ENCODE results near the gene ZNF687.
"Not testable (repeated sequence)": the region's sequence is repeated elsewhere in the genome, so short reads cannot be mapped to it uniquely, and the experiment has no call there.

The ZNF687 gene

GRCh38 chr1:151259351-151259750 is 22.7 kb upstream of the ZNF687 start:
- peaks cover 28% of the 10 kb centered on the region for H3K36me3 Mint-ChIP-seq (ENCODE audit: low read depth)
- no peak overlapping the region for H3K4me3 Mint-ChIP-seq
- no peak for TF ChIP-seq CTCF (IDR thresholded peaks at IDR 0.05)
- DNase-seq = no peak
- peaks cover 17% of the 10 kb centered on the region for H3K4me1 Mint-ChIP-seq
- no peak overlapping the region for H3K27ac Mint-ChIP-seq
- peaks cover 3% of the 10 kb centered on the region for H3K27me3 Mint-ChIP-seq (ENCODE audit: low read depth, poor library complexity)
- peaks cover 3% of the 10 kb centered on the region for H3K9me3 Mint-ChIP-seq

GRCh38 chr1:151265446-151266236 is 16.5 kb upstream of the ZNF687 start:
- Mint-ChIP-seq H3K27ac (peak overlapping the region; percentile 32), H3K27me3 (ENCODE audit: low read depth, poor library complexity) (peaks cover 3% of the 10 kb centered on the region), H3K36me3 (ENCODE audit: low read depth) (peaks cover 64% of the 10 kb centered on the region), H3K4me1 (no peaks in the 10 kb centered on the region), H3K9me3 (no peaks in the 10 kb centered on the region), H3K4me3 (no peak overlapping the region)
- TF ChIP-seq CTCF (IDR thresholded peaks at IDR 0.05) = no peak
- DNase-seq = no peak

- H3K27ac Mint-ChIP-seq = no peak overlapping the region
- H3K4me3 Mint-ChIP-seq = no peak overlapping the region
- TF ChIP-seq CTCF (IDR thresholded peaks at IDR 0.05) = no peak
- H3K36me3 Mint-ChIP-seq (ENCODE audit: low read depth) = peaks cover 66% of the 10 kb centered on the region
- H3K27me3 Mint-ChIP-seq (ENCODE audit: low read depth, poor library complexity) = peaks cover 3% of the 10 kb centered on the region
- no peaks in the 10 kb centered on the region for H3K9me3 Mint-ChIP-seq
- H3K4me1 Mint-ChIP-seq = no peaks in the 10 kb centered on the region
- DNase-seq = no peak
Observed at GRCh38 chr1:151266315-151266714, 15.8 kb upstream of the ZNF687 start.

GRCh38 chr1:151266821-151267220 is 15.3 kb upstream of the ZNF687 start:
- TF ChIP-seq CTCF (IDR thresholded peaks at IDR 0.05) = no peak
- H3K9me3 Mint-ChIP-seq = no peaks in the 10 kb centered on the region
- no peak overlapping the region for H3K4me3 Mint-ChIP-seq
- DNase-seq = no peak
- no peak overlapping the region for H3K27ac Mint-ChIP-seq
- peaks cover 3% of the 10 kb centered on the region for H3K27me3 Mint-ChIP-seq (ENCODE audit: low read depth, poor library complexity)
- no peaks in the 10 kb centered on the region for H3K4me1 Mint-ChIP-seq
- H3K36me3 Mint-ChIP-seq (ENCODE audit: low read depth) = peaks cover 71% of the 10 kb centered on the region

- no peaks in the 10 kb centered on the region for H3K9me3 Mint-ChIP-seq
- TF ChIP-seq CTCF (IDR thresholded peaks at IDR 0.05) = no peak
- H3K4me1 Mint-ChIP-seq = no peaks in the 10 kb centered on the region
- H3K36me3 Mint-ChIP-seq (ENCODE audit: low read depth) = peaks cover 68% of the 10 kb centered on the region
- no peak for DNase-seq
- H3K27me3 Mint-ChIP-seq (ENCODE audit: low read depth, poor library complexity) = peaks cover 3% of the 10 kb centered on the region
- H3K27ac Mint-ChIP-seq = peak overlapping the region; percentile 88
- no peak overlapping the region for H3K4me3 Mint-ChIP-seq
Observed at GRCh38 chr1:151267760-151268159, 14.3 kb upstream of the ZNF687 start.

- peaks cover 10% of the 10 kb centered on the region for H3K27me3 Mint-ChIP-seq (ENCODE audit: low read depth, poor library complexity)
- no peak overlapping the region for H3K27ac Mint-ChIP-seq
- H3K4me1 Mint-ChIP-seq = no peaks in the 10 kb centered on the region
- peaks cover 30% of the 10 kb centered on the region for H3K36me3 Mint-ChIP-seq (ENCODE audit: low read depth)
- H3K4me3 Mint-ChIP-seq = no peak overlapping the region
- no peak for TF ChIP-seq CTCF (IDR thresholded peaks at IDR 0.05)
- DNase-seq = no peak
- H3K9me3 Mint-ChIP-seq = no peaks in the 10 kb centered on the region
Observed at GRCh38 chr1:151273924-151274466, 8.1 kb upstream of the ZNF687 start.

GRCh38 chr1:151275341-151275740 is 6.8 kb upstream of the ZNF687 start:
- DNase-seq, H3K4me3 Mint-ChIP-seq, H3K4me1 Mint-ChIP-seq, H3K9me3 Mint-ChIP-seq, H3K27ac Mint-ChIP-seq: not testable (repeated sequence)
- peaks cover 10% of the 10 kb centered on the region for H3K27me3 Mint-ChIP-seq (ENCODE audit: low read depth, poor library complexity)
- peaks cover 22% of the 10 kb centered on the region for H3K36me3 Mint-ChIP-seq (ENCODE audit: low read depth)
